Parathyroid adenoma (tissue), 2 donors: ENCODE measurements around the gene RAF1.
A peak's percentile ranks its signal among the peaks of the same experiment; 100 is the strongest.
"Not testable (repeated sequence)": the region's sequence is repeated elsewhere in the genome, so short reads cannot be mapped to it uniquely, and the experiment has no call there.

Experiments used
- H2AFZ ChIP-seq: fragments of 300-600 bp; sonication (generic); one replicate; pipeline ENCODE4 v1.7.0; 2017; ENCODE audit warnings: antibody characterized with exemption, mild to moderate bottlenecking
- H3K27ac ChIP-seq: fragments of 300-600 bp; sonication (generic); one replicate; pipeline ENCODE4 v1.7.0; 2017
- H3K27me3 ChIP-seq: fragments of 300-600 bp; sonication (generic); one replicate; pipeline ENCODE4 v1.7.0; 2017; ENCODE audit warnings: low read length; ENCODE audit not compliant: control insufficient read depth, insufficient read depth
- H3K36me3 ChIP-seq: fragments of 300-600 bp; sonication (generic); one replicate; pipeline ENCODE4 v1.7.0; 2017; ENCODE audit warnings: low read length; ENCODE audit not compliant: control insufficient read depth, insufficient read depth
- H3K4me1 ChIP-seq: fragments of 300-600 bp; sonication (generic); one replicate; pipeline ENCODE4 v1.7.0; 2017; ENCODE audit warnings: control low read depth
- H3K4me2 ChIP-seq: fragments of 300-600 bp; sonication (generic); one replicate; pipeline ENCODE4 v1.7.0; 2017; ENCODE audit warnings: low read length
- H3K4me3 ChIP-seq: fragments of 300-600 bp; sonication (generic); one replicate; pipeline ENCODE4 v1.7.0; 2017; ENCODE audit warnings: low read depth, low read length
- H3K79me2 ChIP-seq: fragments of 300-600 bp; sonication (generic); one replicate; pipeline ENCODE4 v1.7.0; 2017; ENCODE audit warnings: control low read depth
- H3K9ac ChIP-seq: fragments of 300-600 bp; sonication (generic); one replicate; pipeline ENCODE4 v1.7.0; 2017; ENCODE audit warnings: mild to moderate bottlenecking
- H3K9me3 ChIP-seq: fragments of 300-600 bp; sonication (generic); one replicate; pipeline ENCODE4 v1.7.0; 2017; ENCODE audit warnings: low read length; ENCODE audit not compliant: control insufficient read depth
- CTCF ChIP-seq: fragments of 300-600 bp; sonication (generic); IDR thresholded peaks from one replicate; pipeline ENCODE4 v1.7.0; 2017; ENCODE audit warnings: antibody characterized with exemption, mild to moderate bottlenecking
- donor health status: primary hyperparathyroidism.

The RAF1 gene

GRCh38 chr3:12633108-12633507, 30.8 kb downstream of the RAF1 start:
- Histone ChIP-seq H3K4me3 (no peak overlapping the region), H2AFZ (no peak overlapping the region), H3K4me2 (no peak overlapping the region), H3K27ac (no peak overlapping the region), H3K36me3 (no peaks in the 10 kb centered on the region), H3K27me3 (no peaks in the 10 kb centered on the region), H3K79me2 (peaks cover 65% of the 10 kb centered on the region), H3K9me3 (no peaks in the 10 kb centered on the region), H3K4me1 (peaks cover 12% of the 10 kb centered on the region), H3K9ac (no peak overlapping the region)
- TF ChIP-seq CTCF, result no peak

GRCh38 chr3:12632523-12632922, 31.4 kb downstream of the RAF1 start:
- H3K27ac ChIP-seq, result no peak overlapping the region
- H3K9me3 ChIP-seq, result no peaks in the 10 kb centered on the region
- no peak overlapping the region for H3K4me3 ChIP-seq
- H3K9ac ChIP-seq, result no peak overlapping the region
- H3K27me3 ChIP-seq, result no peaks in the 10 kb centered on the region
- TF ChIP-seq CTCF, result no peak
- H2AFZ ChIP-seq, result no peak overlapping the region
- H3K4me1 ChIP-seq, result peaks cover 11% of the 10 kb centered on the region
- H3K4me2 ChIP-seq, result no peak overlapping the region
- peaks cover 64% of the 10 kb centered on the region for H3K79me2 ChIP-seq
- no peaks in the 10 kb centered on the region for H3K36me3 ChIP-seq

- H3K4me2 ChIP-seq, H3K27me3 ChIP-seq, H3K4me3 ChIP-seq, H3K9me3 ChIP-seq, H3K36me3 ChIP-seq, H2AFZ ChIP-seq, H3K27ac ChIP-seq, H3K9ac ChIP-seq: not testable (repeated sequence)
- Histone ChIP-seq H3K79me2 (peaks cover 60% of the 10 kb centered on the region), H3K4me1 (peaks cover 11% of the 10 kb centered on the region)
Measured at GRCh38 chr3:12630843-12631242, 33.1 kb downstream of the RAF1 start.

- Histone ChIP-seq H3K36me3 (no peaks in the 10 kb centered on the region), H2AFZ (no peak overlapping the region), H3K27ac (no peak overlapping the region), H3K79me2 (peaks cover 64% of the 10 kb centered on the region), H3K4me1 (peaks cover 11% of the 10 kb centered on the region), H3K27me3 (no peaks in the 10 kb centered on the region), H3K4me3 (no peak overlapping the region), H3K9ac (no peak overlapping the region), H3K4me2 (no peak overlapping the region), H3K9me3 (no peaks in the 10 kb centered on the region)
- TF ChIP-seq CTCF, result no peak
Measured at GRCh38 chr3:12630292-12630691, 33.6 kb downstream of the RAF1 start.

GRCh38 chr3:12629560-12629959, 34.4 kb downstream of the RAF1 start:
- H3K9ac ChIP-seq, result no peak overlapping the region
- no peak overlapping the region for H3K4me3 ChIP-seq
- no peak overlapping the region for H3K27ac ChIP-seq
- H3K27me3 ChIP-seq, result no peaks in the 10 kb centered on the region
- H3K79me2 ChIP-seq, result peaks cover 63% of the 10 kb centered on the region
- peak overlapping the region; percentile 51 for H3K4me2 ChIP-seq
- H2AFZ ChIP-seq, result no peak overlapping the region
- H3K36me3 ChIP-seq, result no peaks in the 10 kb centered on the region
- H3K4me1 ChIP-seq, result peaks cover 11% of the 10 kb centered on the region
- H3K9me3 ChIP-seq, result no peaks in the 10 kb centered on the region
- no peak for TF ChIP-seq CTCF
